ENCODE measurements around the gene PLA2G3. TPM values are rescaled to one million over a fixed set of nuclear protein-coding genes. Genes with fewer than 3 reads are reported as not detected.

The PLA2G3 gene
- total RNA-seq, 2 donors from 2014 or later: not detected

- DNase-seq (no peak), ATAC-seq (no peak)
- Histone ChIP-seq H3K4me1 (peaks cover 20% of the 10 kb centered on the region), H3K27me3 (no peaks in the 10 kb centered on the region), H3K36me3 (replicated peaks in 1 of 2; ENCODE audit: insufficient read depth in 1 of 2, low read depth in 2 of 2) (no peaks in the 10 kb centered on the region), H3K9me3 (no peaks in the 10 kb centered on the region), H3K27ac (no peak overlapping the region), H3K4me3 (no peak overlapping the region)
- WGBS, 2 donors: 69 to 70% methylated on average over 9 of the region's 9 CpGs
- no peak for TF ChIP-seq CTCF (IDR thresholded peaks at IDR 0.05)
- TF ChIP-seq POLR2A (IDR thresholded peaks at IDR 0.05): no peak
- intact Hi-C loops (cut with DNase I): no loop called here
These were observed 4.2 kb downstream of the PLA2G3 start for GRCh38 chr22:31136155-31136554.

DNA sequence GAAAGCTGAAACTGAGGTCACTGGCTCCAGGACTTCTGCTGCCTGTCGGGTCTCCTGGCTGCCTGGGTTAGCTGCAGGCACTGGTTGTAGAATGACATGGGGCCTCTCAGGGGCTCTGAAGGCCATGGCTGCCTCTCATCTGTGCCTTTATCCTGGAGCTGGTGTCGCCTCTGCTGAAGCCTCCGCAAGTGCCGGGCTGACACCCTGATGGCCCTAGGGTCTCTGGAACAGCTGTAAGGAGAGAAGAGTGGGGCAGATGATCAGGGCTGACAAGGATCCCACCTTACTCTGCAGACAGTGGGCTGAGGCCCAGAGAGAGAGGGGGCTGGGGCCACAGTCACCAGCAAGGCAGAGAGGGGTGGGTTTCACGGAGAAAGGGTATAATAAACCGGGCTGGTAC, 4.6 kb downstream of the PLA2G3 start:
- Histone ChIP-seq H3K4me3 (no peak overlapping the region), H3K27ac (no peak overlapping the region), H3K36me3 (replicated peaks in 1 of 2; ENCODE audit: insufficient read depth in 1 of 2, low read depth in 2 of 2) (no peaks in the 10 kb centered on the region), H3K9me3 (no peaks in the 10 kb centered on the region), H3K27me3 (no peaks in the 10 kb centered on the region), H3K4me1 (peaks cover 21% of the 10 kb centered on the region)
- ATAC-seq (no peak), DNase-seq (no peak)
- TF ChIP-seq POLR2A (IDR thresholded peaks at IDR 0.05) (no peak), CTCF (IDR thresholded peaks at IDR 0.05) (no peak)
- intact Hi-C loops (cut with DNase I): no loop called here
- WGBS, 2 donors: 90 to 92% methylated on average over 6 of the region's 6 CpGs

DNA sequence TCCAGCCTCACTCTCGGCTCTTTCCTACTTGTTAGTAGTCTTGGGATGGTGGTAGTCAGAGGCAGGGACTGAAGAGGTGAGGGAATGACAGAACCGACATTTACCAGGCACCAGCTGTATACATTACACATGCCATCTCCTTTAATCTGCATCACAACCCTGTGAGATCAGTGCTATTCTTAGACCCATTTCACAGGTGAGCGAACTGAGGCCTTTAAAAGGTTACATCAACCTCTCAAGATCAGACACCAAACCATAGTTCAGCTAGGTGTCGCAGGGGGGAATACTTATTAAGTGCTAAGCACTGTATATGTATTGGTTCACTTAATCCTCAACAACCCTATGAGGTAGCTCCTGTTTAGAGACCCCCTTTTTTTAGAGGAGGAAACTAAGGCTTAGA, 5.6 kb downstream of the PLA2G3 start:
- WGBS, 2 donors: 92 to 95% methylated on average over 4 of the region's 4 CpGs
- H3K27me3 ChIP-seq: no peaks in the 10 kb centered on the region
- peaks cover 25% of the 10 kb centered on the region for H3K4me1 ChIP-seq
- H3K9me3 ChIP-seq: no peaks in the 10 kb centered on the region
- H3K4me3 ChIP-seq: no peak overlapping the region
- H3K27ac ChIP-seq: no peak overlapping the region
- ATAC-seq (no peak), DNase-seq (no peak)
- intact Hi-C loops (cut with DNase I): no loop called here
- no peaks in the 10 kb centered on the region for H3K36me3 ChIP-seq (replicated peaks in 1 of 2; ENCODE audit: insufficient read depth in 1 of 2, low read depth in 2 of 2)
- no peak for TF ChIP-seq POLR2A (IDR thresholded peaks at IDR 0.05)
- TF ChIP-seq CTCF (IDR thresholded peaks at IDR 0.05): no peak

- intact Hi-C loops (cut with DNase I): no loop called here
These were observed 6.4 kb downstream of the PLA2G3 start for GRCh38 chr22:31133911-31134310.

More at GRCh38 chr22:31133911-31134310, 6.4 kb downstream of the PLA2G3 start:
- WGBS, 2 donors: 96 to 100% methylated on average over 9 to 18 of the region's 19 CpGs
- Histone ChIP-seq H3K27me3 (no peaks in the 10 kb centered on the region), H3K4me3 (no peak overlapping the region), H3K27ac (no peak overlapping the region), H3K4me1 (peaks cover 25% of the 10 kb centered on the region), H3K36me3 (replicated peaks in 1 of 2; ENCODE audit: insufficient read depth in 1 of 2, low read depth in 2 of 2) (no peaks in the 10 kb centered on the region), H3K9me3 (no peaks in the 10 kb centered on the region)
- ATAC-seq: no peak
- DNase-seq: no peak
- TF ChIP-seq CTCF (IDR thresholded peaks at IDR 0.05): no peak
- TF ChIP-seq POLR2A (IDR thresholded peaks at IDR 0.05): no peak
